Esophagus squamous epithelium (tissue), 4 donors: Measurements from ENCODE around the gene UBE2L3.

Source experiments
- CTCF ChIP-seq, 6 experiments: fragments of 450-650 bp in 4 of 6; fragments of 200-600 bp in 2 of 6; sonication (generic) in 2 of 6; IDR thresholded peaks; one replicate each; pipeline ENCODE4 v1.5.1; 2016 to 2019; ENCODE audit warnings: antibody characterized with exemption in 6 of 6, mild to moderate bottlenecking in 4 of 6, moderate library complexity in 4 of 6
- POLR2A ChIP-seq, 4 donors: fragments of 450-650 bp; IDR thresholded peaks; one replicate each; pipeline ENCODE4 v1.6.1; 2017; ENCODE audit warnings: antibody characterized with exemption in 4 of 4, mild to moderate bottlenecking in 4 of 4, moderate library complexity in 3 of 4

GRCh38 chr22:21594865-21595452, 27.4 kb downstream of the UBE2L3 start:
- TF ChIP-seq CTCF (IDR thresholded peaks at IDR 0.05) (no peak), POLR2A (IDR thresholded peaks at IDR 0.05) (no peak)
